ENCODE measurements around the gene MED13L. TPM values are rescaled to one million over a fixed set of nuclear protein-coding genes. Genes with fewer than 3 reads are reported as not detected.

The MED13L gene
- total RNA-seq, 3 donors from 2014 or later, result 248 to 387 (median 279) TPM

DNA sequence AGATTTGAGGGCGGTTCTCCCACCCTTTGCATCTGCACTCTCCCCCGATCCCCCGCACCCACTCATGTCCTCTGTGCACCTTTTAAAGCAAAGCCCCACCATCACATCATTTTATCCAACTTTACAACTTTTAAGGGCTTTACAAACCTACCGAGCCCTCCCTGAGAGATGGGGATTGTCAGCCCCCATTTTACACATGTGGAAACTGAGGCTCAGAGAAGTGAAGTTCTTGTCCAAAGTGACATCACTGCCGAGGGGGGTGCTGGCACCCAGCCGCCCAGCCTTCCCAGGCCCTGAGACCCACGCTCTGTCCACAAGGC is 334.2 kb downstream of the MED13L start:
- Histone ChIP-seq H3K9me3 (no peaks in the 10 kb centered on the region), H3K27me3 (no peaks in the 10 kb centered on the region), H3K4me3 (no peak overlapping the region), H3K4me1 (no peaks in the 10 kb centered on the region), H3K27ac (no peak overlapping the region), H3K36me3 (no peaks in the 10 kb centered on the region)
- DNase-seq (ENCODE audit: low spot score in 2 of 2), result no peak
- TF ChIP-seq POLR2A (IDR thresholded peaks at IDR 0.05) (no peak), POLR2AphosphoS5 (IDR thresholded peaks at IDR 0.05) (no peak)
- TF ChIP-seq, protein P1, sequence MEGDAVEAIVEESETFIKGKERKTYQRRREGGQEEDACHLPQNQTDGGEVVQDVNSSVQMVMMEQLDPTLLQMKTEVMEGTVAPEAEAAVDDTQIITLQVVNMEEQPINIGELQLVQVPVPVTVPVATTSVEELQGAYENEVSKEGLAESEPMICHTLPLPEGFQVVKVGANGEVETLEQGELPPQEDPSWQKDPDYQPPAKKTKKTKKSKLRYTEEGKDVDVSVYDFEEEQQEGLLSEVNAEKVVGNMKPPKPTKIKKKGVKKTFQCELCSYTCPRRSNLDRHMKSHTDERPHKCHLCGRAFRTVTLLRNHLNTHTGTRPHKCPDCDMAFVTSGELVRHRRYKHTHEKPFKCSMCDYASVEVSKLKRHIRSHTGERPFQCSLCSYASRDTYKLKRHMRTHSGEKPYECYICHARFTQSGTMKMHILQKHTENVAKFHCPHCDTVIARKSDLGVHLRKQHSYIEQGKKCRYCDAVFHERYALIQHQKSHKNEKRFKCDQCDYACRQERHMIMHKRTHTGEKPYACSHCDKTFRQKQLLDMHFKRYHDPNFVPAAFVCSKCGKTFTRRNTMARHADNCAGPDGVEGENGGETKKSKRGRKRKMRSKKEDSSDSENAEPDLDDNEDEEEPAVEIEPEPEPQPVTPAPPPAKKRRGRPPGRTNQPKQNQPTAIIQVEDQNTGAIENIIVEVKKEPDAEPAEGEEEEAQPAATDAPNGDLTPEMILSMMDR (IDR thresholded peaks at IDR 0.05), result no peak
- intact Hi-C loops (cut with DNase I; ENCODE audit: low total_unique reads), result no loop called here

DNA sequence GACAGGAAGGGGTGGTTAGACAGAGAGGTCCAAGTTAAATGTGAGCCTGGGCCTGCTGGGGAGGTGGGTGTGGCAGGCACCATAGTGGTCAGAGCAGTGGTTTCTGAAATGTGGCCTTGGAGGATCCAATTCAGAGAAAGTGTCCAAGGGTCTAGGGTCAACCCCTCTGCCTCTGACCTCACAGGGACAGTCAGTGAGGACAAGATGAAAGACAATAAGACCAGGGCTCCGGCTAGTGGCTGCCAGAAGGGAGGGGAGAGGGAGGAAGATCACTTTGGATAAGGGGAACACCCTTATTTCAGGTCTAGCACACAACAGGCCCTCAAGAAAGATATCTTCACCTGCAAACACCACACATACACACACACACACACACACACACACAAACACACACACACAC is 335.1 kb downstream of the MED13L start:
- Histone ChIP-seq H3K4me3 (no peak overlapping the region), H3K36me3 (no peaks in the 10 kb centered on the region), H3K9me3 (no peaks in the 10 kb centered on the region), H3K27me3 (no peaks in the 10 kb centered on the region), H3K4me1 (no peaks in the 10 kb centered on the region), H3K27ac (no peak overlapping the region)
- intact Hi-C loops (cut with DNase I; ENCODE audit: low total_unique reads), result no loop called here
- TF ChIP-seq, protein P1 (IDR thresholded peaks at IDR 0.05), result no peak
- TF ChIP-seq POLR2AphosphoS5 (IDR thresholded peaks at IDR 0.05) (no peak), POLR2A (IDR thresholded peaks at IDR 0.05) (no peak)
- DNase-seq (ENCODE audit: low spot score in 2 of 2), result no peak

DNA sequence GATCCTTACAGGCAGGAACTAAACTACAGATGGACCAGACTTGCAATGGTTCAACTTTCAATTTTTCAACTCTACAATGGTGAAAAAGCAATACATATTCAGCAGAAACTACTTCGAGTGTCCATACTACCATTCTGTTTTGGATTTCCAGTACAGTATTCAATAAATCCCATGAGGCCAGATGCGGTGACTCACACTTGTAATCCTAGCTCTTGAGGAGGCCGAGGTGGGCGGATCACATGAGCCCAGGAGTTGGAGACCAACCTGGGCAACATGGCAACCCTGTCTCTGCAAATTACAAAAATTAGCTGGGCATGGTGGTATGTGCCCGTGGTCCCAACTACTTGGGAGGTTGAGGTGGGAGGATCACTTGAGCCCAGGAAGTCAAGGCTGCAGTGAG is 336.1 kb downstream of the MED13L start:
- TF ChIP-seq POLR2AphosphoS5 (IDR thresholded peaks at IDR 0.05), result no peak
- TF ChIP-seq, protein P1 (IDR thresholded peaks at IDR 0.05), result no peak
- Histone ChIP-seq H3K36me3 (no peaks in the 10 kb centered on the region), H3K4me1 (no peaks in the 10 kb centered on the region), H3K27me3 (no peaks in the 10 kb centered on the region), H3K27ac (no peak overlapping the region), H3K9me3 (no peaks in the 10 kb centered on the region), H3K4me3 (no peak overlapping the region)
- intact Hi-C loops (cut with DNase I; ENCODE audit: low total_unique reads), result no loop called here
- no peak for DNase-seq (ENCODE audit: low spot score in 2 of 2)

DNA sequence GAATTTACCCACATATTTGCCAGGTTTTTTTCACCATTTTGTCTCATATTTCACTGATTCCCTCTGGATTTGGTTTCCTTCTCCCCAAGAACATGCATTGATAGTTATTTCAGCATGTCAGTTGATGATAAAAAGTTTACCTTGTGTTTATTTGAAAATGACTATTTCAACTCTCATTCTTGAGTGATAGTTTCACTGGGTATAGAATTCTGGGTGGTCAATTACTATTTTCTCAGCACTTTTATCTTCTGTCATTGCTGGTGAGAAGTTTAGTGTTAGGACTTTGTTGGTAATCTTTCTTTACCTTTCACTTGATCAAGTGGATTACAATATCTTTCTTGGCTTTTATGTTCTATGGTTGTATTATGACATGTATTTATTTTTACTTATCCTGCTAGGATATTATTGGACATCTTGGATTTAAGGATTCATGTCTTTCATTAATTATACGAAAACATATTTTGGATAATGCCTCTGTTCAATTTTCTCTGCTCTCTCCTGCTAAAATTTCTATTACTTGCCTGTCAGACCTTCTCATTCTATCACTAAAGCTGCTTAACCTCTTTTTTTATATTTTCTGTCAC is 338.6 kb downstream of the MED13L start:
- Histone ChIP-seq H3K27ac (no peak overlapping the region), H3K27me3 (no peaks in the 10 kb centered on the region)
- intact Hi-C loops (cut with DNase I; ENCODE audit: low total_unique reads), result no loop called here

More for the DNA sequence above, 338.6 kb downstream of the MED13L start:
- Histone ChIP-seq H3K4me3 (no peak overlapping the region), H3K36me3 (no peaks in the 10 kb centered on the region), H3K4me1 (no peaks in the 10 kb centered on the region), H3K9me3 (no peaks in the 10 kb centered on the region)
- TF ChIP-seq, protein P1 (IDR thresholded peaks at IDR 0.05), result no peak
- TF ChIP-seq POLR2AphosphoS5 (IDR thresholded peaks at IDR 0.05) (no peak), POLR2A (IDR thresholded peaks at IDR 0.05) (no peak)
- DNase-seq (ENCODE audit: low spot score in 2 of 2), result no peak

All from breast epithelium (tissue), 4 donors.